ENCODE measurements around the gene GRK4. TPM values are rescaled to one million over a fixed set of nuclear protein-coding genes. Genes with fewer than 3 reads are reported as not detected.

GRK4 gene
- total and polyA plus RNA-seq, 2 of the 4 experiments (the other 2 are of a cell fraction) = 1.6 to 2.2 TPM

GRCh38 chr4:2961811-2962441, 1.4 kb upstream of the GRK4 start:
- no peak for TF ChIP-seq NFE2L2 (IDR thresholded peaks at IDR 0.05; ENCODE audit: low read depth, low read length)
- no peak for TF ChIP-seq FOS (IDR thresholded peaks at IDR 0.05; ENCODE audit: low read depth, low read length)
- no peak for TF ChIP-seq MAFK (IDR thresholded peaks at IDR 0.05; ENCODE audit: low read depth, low read length)
- TF ChIP-seq RFX5 (IDR thresholded peaks at IDR 0.05; ENCODE audit: low read depth, low read length) = no peak
- no peak for TF ChIP-seq MAZ (IDR thresholded peaks at IDR 0.05; ENCODE audit: borderline replicate concordance, low read depth, low read length)
- no peak for TF ChIP-seq ELK1 (IDR thresholded peaks at IDR 0.05; ENCODE audit: borderline replicate concordance, low read depth, low read length)
- no peak for TF ChIP-seq RAD21 (IDR thresholded peaks at IDR 0.05; ENCODE audit: low read length)
- in situ Hi-C loops (cut with MboI; ENCODE audit: low sequenced_read_pairs) (no loop called here), intact Hi-C loops (cut with micrococcal nuclease) (no loop called here), dilution Hi-C loops (cut with HindIII; ENCODE audit: low sequenced_read_pairs, unreplicated experiment) (no loop called here)
- Histone ChIP-seq H2AK5ac (ENCODE audit: low read depth, low read length) (peak overlapping the region; percentile 15), H3K27ac (ENCODE audit: insufficient read depth, low read length) (no peak overlapping the region), H3K9me1 (ENCODE audit: insufficient read depth, low read length) (peaks cover 16% of the 10 kb centered on the region), H4K20me1 (ENCODE audit: insufficient read depth, low read length) (peaks cover 38% of the 10 kb centered on the region), H3K36me3 (ENCODE audit: control insufficient read depth, insufficient read depth, low read length) (peaks cover 6% of the 10 kb centered on the region), H2AK9ac (replicated peaks; ENCODE audit: low read depth, low read length, poor library complexity) (peak overlapping the region; percentile 51), H3K14ac (replicated peaks; ENCODE audit: low read depth, low read length) (peak overlapping the region; percentile 52), H3K4me3 (ENCODE audit: insufficient read depth, low read depth, low read length) (peak overlapping the region; percentile 87), H2BK120ac (ENCODE audit: low read depth, low read length) (no peak overlapping the region), H2BK20ac (ENCODE audit: low read depth, low read length) (no peak overlapping the region), H3K4ac (ENCODE audit: low read depth, low read length) (peak overlapping the region; percentile 47), H3K27me3 (ENCODE audit: control insufficient read depth, insufficient read depth, low read length) (no peaks in the 10 kb centered on the region), H4K8ac (ENCODE audit: low read depth in 2 of 2, low read length in 2 of 2) (no peak overlapping the region), H4K5ac (ENCODE audit: low read depth, low read length) (no peak overlapping the region), H3K79me1 (ENCODE audit: low read depth in 1 of 2, low read length in 2 of 2) (peaks cover 30 to 58% of the 10 kb centered on the region in 2 experiments), H3K4me1 (ENCODE audit: control insufficient read depth, insufficient read depth, low read length) (peaks cover 15% of the 10 kb centered on the region), H2BK15ac (ENCODE audit: low read depth, low read length) (no peak overlapping the region), H3K9me3 (ENCODE audit: control insufficient read depth, insufficient read depth, low read length) (no peaks in the 10 kb centered on the region), H3K18ac (ENCODE audit: low read depth, low read length) (no peak overlapping the region), H3K23ac (ENCODE audit: low read depth, low read length) (peak overlapping the region; percentile 47), H3K4me2 (ENCODE audit: low read depth, low read length) (peak overlapping the region; percentile 99), H2BK5ac (ENCODE audit: low read depth, low read length, poor library complexity, severe bottlenecking) (no peak overlapping the region), H3K9ac (ENCODE audit: low read depth, low read length) (peak overlapping the region; percentile 82), H2AFZ (replicated peaks; ENCODE audit: low read length, poor library complexity) (peak overlapping the region; percentile 19), H3K56ac (ENCODE audit: extremely low read depth, insufficient read depth, low read length) (no peak overlapping the region), H4K91ac (ENCODE audit: insufficient read depth, low read depth, low read length) (no peak overlapping the region)
- WGBS, 2 experiments (ENCODE audit: extremely low coverage in 2 of 2, insufficient read length in 1 of 2) = no CpG with 5 or more reads among the region's 14 CpGs
- DNase-seq (no peak), ATAC-seq (ENCODE audit: low read depth) (no peak)
- CTCF ChIA-PET = interaction anchor here (0.9 kb wide), 1 partner anchor 198 kb away, joined by 3 read pairs; no protein-coding TSS in a partner anchor
- BruUV-seq (replicated peaks) = TSS peak; percentile 64
- POLR2A ChIA-PET (ENCODE audit: unreplicated experiment) = no interaction called here
